SK-N-SH treated with all-trans-retinoic acid at 6 μM for 48 hours (cell line): ENCODE measurements around the gene OR11H7.
"Not testable (repeated sequence)": the region's sequence is repeated elsewhere in the genome, so short reads cannot be mapped to it uniquely, and the experiment has no call there.

Source experiments
- ATAC-seq: fragments of 200-7000 bp; cut with Tn5 transposase; 3 replicates; pipeline ENCODE4 v1.9.1; 2020; ENCODE audit warnings: mild to moderate bottlenecking, moderate library complexity
- ARNTL ChIP-seq: fragments of 450-650 bp; formaldehyde crosslinking; IDR thresholded peaks from 2 replicates; pipeline ENCODE4 v1.5.0; 2020; ENCODE audit warnings: low read depth, mild to moderate bottlenecking, moderate library complexity, borderline replicate concordance
- BACH2 ChIP-seq: fragments of 250-450 bp; sonication (Bioruptor Pico); IDR thresholded peaks from 2 replicates; pipeline ENCODE4 v1.9.0; 2021; ENCODE audit warnings: mild to moderate bottlenecking, borderline replicate concordance
- CREB5 ChIP-seq: fragments of 250-450 bp; sonication (Bioruptor Pico); IDR thresholded peaks from 2 replicates; pipeline ENCODE4 v1.5.1; 2020; ENCODE audit warnings: low read depth, mild to moderate bottlenecking, moderate library complexity
- CSDC2 ChIP-seq: fragments of 250-450 bp; sonication (Bioruptor Pico); IDR thresholded peaks from 2 replicates; pipeline ENCODE4 v1.5.0; 2020; ENCODE audit warnings: mild to moderate bottlenecking, moderate library complexity
- ESRRG ChIP-seq: fragments of 250-450 bp; sonication (Bioruptor Pico); IDR thresholded peaks from 2 replicates; pipeline ENCODE4 v1.6.1; 2021; ENCODE audit warnings: mild to moderate bottlenecking
- GLIS3 ChIP-seq: fragments of 250-450 bp; sonication (Bioruptor Pico); IDR thresholded peaks from 2 replicates; pipeline ENCODE4 v1.5.0; 2020; ENCODE audit warnings: mild to moderate bottlenecking, moderate library complexity
- ISL1 ChIP-seq: fragments of 250-450 bp; sonication (Bioruptor Pico); IDR thresholded peaks from 2 replicates; pipeline ENCODE4 v2.1.2; 2022; ENCODE audit warnings: mild to moderate bottlenecking, moderate library complexity
- OSR1 ChIP-seq: fragments of 250-450 bp; sonication (Bioruptor Pico); IDR thresholded peaks from 2 replicates; pipeline ENCODE4 v1.8.0; 2022; ENCODE audit warnings: moderate library complexity, mild to moderate bottlenecking, inconsistent platforms
- POU6F1 ChIP-seq: fragments of 250-450 bp; sonication (Bioruptor Pico); IDR thresholded peaks from 2 replicates; pipeline ENCODE4 v1.8.0; 2021; ENCODE audit warnings: low read depth, mild to moderate bottlenecking, moderate library complexity, borderline replicate concordance
- PPARA ChIP-seq: fragments of 250-450 bp; sonication (Bioruptor Pico); IDR thresholded peaks from 2 replicates; pipeline ENCODE4 v1.5.0; 2020; ENCODE audit warnings: mild to moderate bottlenecking, borderline replicate concordance
- RARB ChIP-seq: fragments of 250-450 bp; sonication (Bioruptor Pico); IDR thresholded peaks from 2 replicates; pipeline ENCODE4 v1.8.0; 2021; ENCODE audit warnings: mild to moderate bottlenecking, moderate library complexity
- SNAI2 ChIP-seq: fragments of 250-450 bp; sonication (Bioruptor Pico); IDR thresholded peaks from 2 replicates; pipeline ENCODE4 v1.5.0; 2020; ENCODE audit warnings: mild to moderate bottlenecking, moderate library complexity
- TCF4 ChIP-seq: fragments of 250-450 bp; sonication (Bioruptor Pico); IDR thresholded peaks from 2 replicates; pipeline ENCODE4 v1.8.0; 2021; ENCODE audit warnings: mild to moderate bottlenecking, moderate library complexity, borderline replicate concordance
- TOX ChIP-seq: fragments of 250-450 bp; sonication (Bioruptor Pico); IDR thresholded peaks from 2 replicates; pipeline ENCODE4 v1.8.0; 2021; ENCODE audit warnings: mild to moderate bottlenecking, moderate library complexity, borderline replicate concordance
- TSHZ2 ChIP-seq: fragments of 250-450 bp; sonication (Bioruptor Pico); IDR thresholded peaks from 2 replicates; pipeline ENCODE4 v1.5.0; 2020; ENCODE audit warnings: mild to moderate bottlenecking, moderate library complexity
- ZC3H10 ChIP-seq: fragments of 250-450 bp; sonication (Bioruptor Pico); IDR thresholded peaks from 2 replicates; pipeline ENCODE4 v1.5.1; 2021; ENCODE audit warnings: mild to moderate bottlenecking, moderate library complexity
- ZFP3 ChIP-seq: fragments of 250-450 bp; sonication (Bioruptor Pico); IDR thresholded peaks from 2 replicates; pipeline ENCODE4 v1.5.0; 2020; ENCODE audit warnings: mild to moderate bottlenecking, moderate library complexity
- ZFP30 ChIP-seq: fragments of 450-650 bp; formaldehyde crosslinking; IDR thresholded peaks from 2 replicates; pipeline ENCODE4 v1.5.0; 2022; ENCODE audit warnings: mild to moderate bottlenecking, moderate library complexity
- ZNF565 ChIP-seq: fragments of 450-650 bp; formaldehyde crosslinking; conservative IDR thresholded peaks from 2 replicates; pipeline ENCODE4 v1.5.0; 2020; ENCODE audit warnings: low read depth, mild to moderate bottlenecking, moderate library complexity
- ZNF70 ChIP-seq: fragments of 450-650 bp; formaldehyde crosslinking; IDR thresholded peaks from 2 replicates; pipeline ENCODE4 v1.5.0; 2020; ENCODE audit warnings: mild to moderate bottlenecking, moderate library complexity
- ZNF8 ChIP-seq: fragments of 450-650 bp; formaldehyde crosslinking; IDR thresholded peaks from 2 replicates; pipeline ENCODE4 v1.5.0; 2020; ENCODE audit warnings: mild to moderate bottlenecking, moderate library complexity
- TF ChIP-seq, protein P1 (sequence below): fragments of 250-450 bp; sonication (Bioruptor Pico); IDR thresholded peaks from 2 replicates; pipeline ENCODE4 v1.8.0; 2020; ENCODE audit warnings: mild to moderate bottlenecking, moderate library complexity, borderline replicate concordance

OR11H7 gene

DNA sequence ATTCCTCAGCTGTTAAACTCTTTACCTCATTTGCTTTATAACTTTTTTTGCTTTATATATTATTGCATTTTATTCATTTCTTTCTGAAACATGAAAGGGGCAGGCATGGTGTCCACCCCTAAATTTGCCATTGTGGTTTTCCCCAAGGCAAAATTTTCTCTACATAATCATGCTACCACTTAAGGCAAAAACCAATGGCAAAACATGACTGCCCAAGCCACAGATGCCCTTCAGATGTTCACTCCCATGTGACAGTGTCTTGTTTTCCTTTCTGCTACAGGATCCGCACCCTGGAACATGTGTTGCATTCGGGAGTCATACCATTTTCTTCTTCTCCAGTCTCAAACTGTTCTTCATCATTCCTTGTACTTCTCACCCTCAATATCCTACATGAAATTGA lies 48.6 kb downstream of the OR11H7 start:
- ATAC-seq, result no peak
- TF ChIP-seq ZFP3 (CRISPR knock-in tag) (no peak), ESRRG (no peak), ZNF70 (CRISPR knock-in tag) (no peak), CREB5 (CRISPR knock-in tag) (no peak), TCF4 (CRISPR knock-in tag) (no peak), OSR1 (CRISPR knock-in tag) (no peak), ISL1 (no peak), POU6F1 (no peak), ZC3H10 (CRISPR knock-in tag) (no peak), PPARA (CRISPR knock-in tag) (no peak), GLIS3 (CRISPR knock-in tag) (no peak), CSDC2 (CRISPR knock-in tag) (no peak), ZFP30 (CRISPR knock-in tag) (no peak), ARNTL (CRISPR knock-in tag) (no peak), BACH2 (CRISPR knock-in tag) (no peak)
- TF ChIP-seq, protein P1, sequence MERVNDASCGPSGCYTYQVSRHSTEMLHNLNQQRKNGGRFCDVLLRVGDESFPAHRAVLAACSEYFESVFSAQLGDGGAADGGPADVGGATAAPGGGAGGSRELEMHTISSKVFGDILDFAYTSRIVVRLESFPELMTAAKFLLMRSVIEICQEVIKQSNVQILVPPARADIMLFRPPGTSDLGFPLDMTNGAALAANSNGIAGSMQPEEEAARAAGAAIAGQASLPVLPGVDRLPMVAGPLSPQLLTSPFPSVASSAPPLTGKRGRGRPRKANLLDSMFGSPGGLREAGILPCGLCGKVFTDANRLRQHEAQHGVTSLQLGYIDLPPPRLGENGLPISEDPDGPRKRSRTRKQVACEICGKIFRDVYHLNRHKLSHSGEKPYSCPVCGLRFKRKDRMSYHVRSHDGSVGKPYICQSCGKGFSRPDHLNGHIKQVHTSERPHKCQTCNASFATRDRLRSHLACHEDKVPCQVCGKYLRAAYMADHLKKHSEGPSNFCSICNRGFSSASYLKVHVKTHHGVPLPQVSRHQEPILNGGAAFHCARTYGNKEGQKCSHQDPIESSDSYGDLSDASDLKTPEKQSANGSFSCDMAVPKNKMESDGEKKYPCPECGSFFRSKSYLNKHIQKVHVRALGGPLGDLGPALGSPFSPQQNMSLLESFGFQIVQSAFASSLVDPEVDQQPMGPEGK (CRISPR knock-in tag), result no peak

DNA sequence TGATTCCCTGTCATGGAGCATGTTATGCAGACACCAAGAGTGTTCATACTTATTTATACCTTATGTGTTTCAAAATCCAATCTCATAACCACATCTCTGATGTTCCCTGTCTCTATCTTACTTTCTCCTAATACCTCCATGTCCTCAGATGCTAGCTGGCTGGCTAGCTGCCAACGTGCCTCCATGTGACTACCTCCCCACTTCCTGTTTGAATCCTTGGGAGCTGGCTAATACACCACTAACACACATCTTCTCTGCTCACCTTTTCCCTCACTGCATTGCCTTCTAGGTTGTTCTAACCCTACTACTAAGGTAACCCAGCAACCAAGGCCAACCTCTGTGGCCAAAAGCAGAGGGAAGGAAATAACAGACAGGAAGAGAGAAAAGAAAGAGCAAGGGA lies 49.6 kb downstream of the OR11H7 start:
- ATAC-seq, result no peak
- TF ChIP-seq POU6F1, result no peak
- no peak for TF ChIP-seq BACH2 (CRISPR knock-in tag)
- no peak for TF ChIP-seq GLIS3 (CRISPR knock-in tag)
- TF ChIP-seq ISL1, result no peak
- no peak for TF ChIP-seq RARB (CRISPR knock-in tag)
- TF ChIP-seq, protein P1 (CRISPR knock-in tag), result no peak
- no peak for TF ChIP-seq SNAI2 (CRISPR knock-in tag)
- TF ChIP-seq ZC3H10 (CRISPR knock-in tag), result no peak
- TF ChIP-seq ZNF8 (CRISPR knock-in tag), result no peak
- TF ChIP-seq CSDC2 (CRISPR knock-in tag), result no peak
- TF ChIP-seq TSHZ2, result no peak
- TF ChIP-seq ZNF70 (CRISPR knock-in tag), result no peak
- TF ChIP-seq TOX, result no peak
- TF ChIP-seq ZFP3 (CRISPR knock-in tag), result no peak
- TF ChIP-seq ZNF565, result no peak
- no peak for TF ChIP-seq CREB5 (CRISPR knock-in tag)

GRCh38 chr14:20280265-20280664 lies 51.5 kb downstream of the OR11H7 start:
- ATAC-seq, result not testable (repeated sequence)
